Psoas muscle (tissue), 8 donors: ENCODE data around the gene CRB1. TPM values are rescaled to one million over a fixed set of nuclear protein-coding genes. Genes with fewer than 3 reads are reported as not detected.
"Not testable (repeated sequence)": the region's sequence is repeated elsewhere in the genome, so short reads cannot be mapped to it uniquely, and the experiment has no call there.

ENCODE experiments used
- ATAC-seq, 4 donors: fragments of 200-7000 bp; cut with Tn5 transposase; one replicate each; pipeline ENCODE4 v1.9.1; 2020; ENCODE audit warnings: moderate library complexity in 3 of 4, mild to moderate bottlenecking in 2 of 4
- DNase-seq, 2 donors: peaks; one replicate each; pipeline ENCODE4 v3.0.0-alpha.2; 2020
- H3K27ac ChIP-seq: fragments of 200-600 bp; one replicate; pipeline ENCODE4 v1.8.0; 2022
- H3K27me3 ChIP-seq, 3 donors: fragments of 200-600 bp in 1 of 3; one replicate each; pipeline versions ENCODE4 v1.6.1 to v1.8.0; 2013 to 2022; ENCODE audit warnings: low read length in 2 of 3, mild to moderate bottlenecking in 2 of 3, moderate library complexity in 1 of 3; ENCODE audit not compliant: insufficient read depth in 3 of 3
- H3K36me3 ChIP-seq, 2 donors: fragments of 200-600 bp in 1 of 2; one replicate each; pipeline versions ENCODE4 v1.6.1 to v1.8.0; 2013 to 2022; ENCODE audit warnings: low read depth in 1 of 2, mild to moderate bottlenecking in 1 of 2, moderate library complexity in 1 of 2; ENCODE audit not compliant: insufficient read depth in 1 of 2
- H3K4me1 ChIP-seq: fragments of 200-600 bp; one replicate; pipeline ENCODE4 v1.8.0; 2022
- H3K4me3 ChIP-seq: fragments of 200-600 bp; one replicate; pipeline ENCODE4 v1.8.0; 2022; ENCODE audit warnings: mild to moderate bottlenecking
- H3K9me3 ChIP-seq: fragments of 200-600 bp; one replicate; pipeline ENCODE4 v1.8.0; 2022
- WGBS, 3 donors: extraction: QIAGEN DNeasy Blood & Tissue Kit; methylation state at CpG; one replicate each; pipeline versions ENCODE4 v1.1.6 to v1.1.7; 2013; 5-methylcytosine and 5-hydroxymethylcytosine counted together
- intact Hi-C, 2 donors: fragments of 100-400 bp; cut with DNase I; formaldehyde crosslinking; loops; one replicate each; pipeline versions ENCODE4 v1.11.0 to v1.14.2; 2022
- polyA plus RNA-seq, 3 donors: library from polyadenylated mRNA; stranded (reverse); fragments of 200-250 nt; gene quantifications; one replicate each; pipeline ENCODE4 v1.2.3, GENCODE V29; 2013
- total RNA-seq, 4 donors: library from RNA; stranded (reverse); fragmentation: NEBNext Ultra II Directional in 2 of 4; extraction: Animal tissue kit (Norgen Biotek cat#: 25700) in 2 of 4; gene quantifications; one replicate each; pipeline versions ENCODE4 v1.2.1 to v1.2.4, GENCODE V29; 2021 to 2023
- TF ChIP-seq, protein P1 (sequence below): fragments of 200-600 bp; IDR thresholded peaks from one replicate; pipeline ENCODE4 v1.8.0; 2022; ENCODE audit warnings: antibody characterized with exemption
- donor health status: healthy with polysubstance abuse.
- donor health status: DM: no; HTN: no; CAD: no; lungs with moderate emphysema.
- donor health status: Bipolar disorder and iron deficiency.
- donor health status: healthy.
- donor health status: DM: yes; HTN: yes; CAD: no.
- donor health status: DM: no; HTN: no; CAD: no.
- donor health status: DM: no; HTN: no; CAD: no.
- donor health status: DM: yes; HTN: yes; CAD: no.

The CRB1 gene
- total and polyA plus RNA-seq, 7 donors, result 0.06 to 1.3 (median 0.77) TPM

- H3K4me1 ChIP-seq, result no peaks in the 10 kb centered on the region
- DNase-seq, result no peak
- H3K36me3 ChIP-seq, result no peaks in the 10 kb centered on the region
- H3K4me3 ChIP-seq, result no peak overlapping the region
- no peak for ATAC-seq
- intact Hi-C loops, result no loop called here
- TF ChIP-seq, protein P1, sequence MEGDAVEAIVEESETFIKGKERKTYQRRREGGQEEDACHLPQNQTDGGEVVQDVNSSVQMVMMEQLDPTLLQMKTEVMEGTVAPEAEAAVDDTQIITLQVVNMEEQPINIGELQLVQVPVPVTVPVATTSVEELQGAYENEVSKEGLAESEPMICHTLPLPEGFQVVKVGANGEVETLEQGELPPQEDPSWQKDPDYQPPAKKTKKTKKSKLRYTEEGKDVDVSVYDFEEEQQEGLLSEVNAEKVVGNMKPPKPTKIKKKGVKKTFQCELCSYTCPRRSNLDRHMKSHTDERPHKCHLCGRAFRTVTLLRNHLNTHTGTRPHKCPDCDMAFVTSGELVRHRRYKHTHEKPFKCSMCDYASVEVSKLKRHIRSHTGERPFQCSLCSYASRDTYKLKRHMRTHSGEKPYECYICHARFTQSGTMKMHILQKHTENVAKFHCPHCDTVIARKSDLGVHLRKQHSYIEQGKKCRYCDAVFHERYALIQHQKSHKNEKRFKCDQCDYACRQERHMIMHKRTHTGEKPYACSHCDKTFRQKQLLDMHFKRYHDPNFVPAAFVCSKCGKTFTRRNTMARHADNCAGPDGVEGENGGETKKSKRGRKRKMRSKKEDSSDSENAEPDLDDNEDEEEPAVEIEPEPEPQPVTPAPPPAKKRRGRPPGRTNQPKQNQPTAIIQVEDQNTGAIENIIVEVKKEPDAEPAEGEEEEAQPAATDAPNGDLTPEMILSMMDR, result no peak
- 24 to 28% (median 28%) methylated on average over 4 of the region's 4 CpGs for WGBS, 3 donors
- H3K9me3 ChIP-seq, result no peaks in the 10 kb centered on the region
- no peaks in the 10 kb centered on the region for H3K27me3 ChIP-seq
- no peak overlapping the region for H3K27ac ChIP-seq
Observed at GRCh38 chr1:197399755-197400521, 131.9 kb downstream of the CRB1 start.

DNA sequence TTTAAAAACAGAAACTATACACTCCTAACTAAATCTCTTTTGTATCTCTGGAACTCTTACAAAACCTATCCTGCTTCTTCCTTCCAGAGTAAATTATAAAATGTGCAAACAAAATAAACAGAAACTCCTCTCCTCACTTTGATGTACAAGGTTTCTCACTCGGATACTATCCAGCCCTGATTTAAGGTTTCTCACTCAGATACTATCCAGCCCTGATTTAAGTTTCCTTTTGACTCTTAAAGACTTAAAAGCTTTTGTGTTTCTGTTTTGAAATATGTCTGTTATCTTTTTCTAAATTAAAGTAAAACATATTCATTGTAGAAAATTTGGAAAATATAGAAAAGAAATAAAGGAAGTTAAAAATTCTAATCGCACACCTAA, 132.5 kb downstream of the CRB1 start:
- intact Hi-C loops, result no loop called here
- WGBS, 3 donors, result 71 to 79% (median 78%) methylated on average over 2 of the region's 2 CpGs
- Histone ChIP-seq H3K27me3 (no peaks in the 10 kb centered on the region), H3K36me3 (no peaks in the 10 kb centered on the region), H3K4me3 (no peak overlapping the region), H3K27ac (no peak overlapping the region), H3K4me1 (no peaks in the 10 kb centered on the region), H3K9me3 (no peaks in the 10 kb centered on the region)
- TF ChIP-seq, protein P1, result no peak
- ATAC-seq (no peak), DNase-seq (no peak)

- no peaks in the 10 kb centered on the region for H3K36me3 ChIP-seq
- no peaks in the 10 kb centered on the region for H3K9me3 ChIP-seq
- no peaks in the 10 kb centered on the region for H3K27me3 ChIP-seq
- intact Hi-C loops, result no loop called here
- 91 to 95% (median 95%) methylated on average over 2 of the region's 2 CpGs for WGBS, 3 donors
- H3K27ac ChIP-seq, result no peak overlapping the region
- no peaks in the 10 kb centered on the region for H3K4me1 ChIP-seq
- DNase-seq, result no peak
- no peak for ATAC-seq
- TF ChIP-seq, protein P1, result no peak
- no peak overlapping the region for H3K4me3 ChIP-seq
Observed at GRCh38 chr1:197402189-197402588, 134.1 kb downstream of the CRB1 start.

DNA sequence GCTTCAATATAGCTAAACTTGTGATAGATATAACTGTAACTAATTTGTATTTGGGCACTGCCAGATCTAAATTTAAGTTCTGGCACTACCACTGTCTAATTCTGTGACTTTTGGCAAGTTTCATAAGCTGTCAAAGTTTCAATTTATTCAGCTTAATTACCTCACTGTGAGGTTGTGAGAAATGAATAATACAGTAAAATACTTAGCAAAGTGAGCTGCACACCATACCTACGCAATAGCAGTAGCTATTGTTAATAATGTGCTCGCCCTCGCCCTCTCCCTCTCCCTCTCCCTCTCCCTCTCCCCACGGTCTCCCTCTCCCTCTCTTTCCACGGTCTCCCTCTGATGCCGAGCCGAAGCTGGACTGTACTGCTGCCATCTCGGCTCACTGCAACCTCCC, 136.7 kb downstream of the CRB1 start:
- H3K27me3 ChIP-seq, DNase-seq, H3K27ac ChIP-seq, H3K4me3 ChIP-seq, ATAC-seq, intact Hi-C loops, H3K9me3 ChIP-seq, H3K36me3 ChIP-seq, H3K4me1 ChIP-seq: not testable (repeated sequence)
- WGBS, 3 donors, result 88 to 95% (median 92%) methylated on average over 4 to 5 of the region's 8 CpGs

DNA sequence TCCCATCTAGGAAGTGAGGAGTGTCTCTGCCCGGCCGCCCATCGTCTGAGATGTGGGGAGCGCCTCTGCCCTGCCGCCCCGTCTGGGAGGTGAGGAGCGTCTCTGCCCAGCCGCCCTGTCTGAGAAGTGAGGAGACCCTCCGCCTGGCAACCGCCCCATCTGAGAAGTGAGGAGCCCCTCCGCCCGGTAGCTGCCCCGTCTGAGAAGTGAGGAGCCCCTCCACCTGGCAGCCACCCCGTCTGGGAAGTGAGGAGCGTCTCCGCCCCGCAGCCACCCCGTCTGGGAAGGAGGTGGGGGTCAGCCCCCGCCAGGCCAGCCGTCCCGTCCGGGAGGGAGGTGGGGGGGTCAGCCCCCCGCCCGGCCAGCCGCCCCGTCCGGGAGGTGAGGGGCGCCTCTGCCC, 137.6 kb downstream of the CRB1 start:
- H3K36me3 ChIP-seq, H3K9me3 ChIP-seq, H3K27ac ChIP-seq, H3K4me1 ChIP-seq, H3K4me3 ChIP-seq, H3K27me3 ChIP-seq, DNase-seq, intact Hi-C loops, ATAC-seq: not testable (repeated sequence)
- 75 to 98% (median 97%) methylated on average over 5 to 24 of the region's 28 CpGs for WGBS, 3 donors

- DNase-seq, result no peak
Observed at GRCh38 chr1:197413564-197413963, 145.5 kb downstream of the CRB1 start.

More at GRCh38 chr1:197413564-197413963, 145.5 kb downstream of the CRB1 start:
- Histone ChIP-seq H3K4me1 (no peaks in the 10 kb centered on the region), H3K4me3 (no peak overlapping the region), H3K9me3 (no peaks in the 10 kb centered on the region), H3K36me3 (no peaks in the 10 kb centered on the region), H3K27ac (no peak overlapping the region), H3K27me3 (no peaks in the 10 kb centered on the region)
- intact Hi-C loops, result no loop called here
- WGBS, 3 donors, result 75 to 85% (median 77%) methylated on average over 2 of the region's 2 CpGs
- ATAC-seq, result no peak
- TF ChIP-seq, protein P1, result no peak
